ENCODE data around the gene AKAP13. TPM values are rescaled to one million over a fixed set of nuclear protein-coding genes. Genes with fewer than 3 reads are reported as not detected.

AKAP13 gene
- total and polyA plus RNA-seq, 2 of the 13 experiments (the other 11 are each of a cell fraction or from before 2014, with no cell fraction given): 6.7 to 27.1 TPM

DNA sequence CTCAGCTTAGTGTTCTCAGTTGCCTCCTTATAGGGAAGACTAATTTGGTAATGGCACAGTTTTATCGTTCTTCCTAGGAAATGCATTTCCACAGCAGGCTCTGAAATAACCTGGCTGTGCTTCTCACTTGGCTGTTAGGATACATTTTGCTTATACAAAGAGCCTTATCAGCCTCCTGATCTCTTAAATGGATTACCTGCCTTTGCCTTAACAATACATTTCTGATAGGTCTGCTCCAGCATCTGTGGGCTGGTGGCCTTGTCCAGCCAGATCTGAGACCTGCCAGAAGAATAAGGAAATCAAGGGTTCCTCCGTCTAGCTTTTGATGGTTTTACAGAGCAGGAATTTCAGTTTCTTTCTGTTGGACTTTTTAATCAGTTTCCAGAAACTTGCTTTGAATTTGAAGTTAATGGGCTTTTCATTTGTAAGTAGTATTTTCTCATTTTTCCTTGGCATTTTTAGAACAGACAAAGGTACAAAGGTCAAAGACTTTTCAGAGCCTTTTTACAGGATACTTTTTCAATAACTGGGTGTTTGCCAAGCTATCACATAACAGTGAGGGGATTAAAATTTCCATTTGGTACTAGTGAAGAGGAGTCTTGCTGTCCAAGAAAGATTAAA, 116.3 kb downstream of the AKAP13 start:
- peaks cover 2% of the 10 kb centered on the region for H3K79me2 ChIP-seq (ENCODE audit: insufficient read depth, low read length)
- no peak for TF ChIP-seq GLI4 (CRISPR knock-in tag; IDR thresholded peaks at IDR 0.05; ENCODE audit: borderline replicate concordance)
- TF ChIP-seq CC2D1A (CRISPR knock-in tag; IDR thresholded peaks at IDR 0.05): no peak
- TF ChIP-seq, protein P1, sequence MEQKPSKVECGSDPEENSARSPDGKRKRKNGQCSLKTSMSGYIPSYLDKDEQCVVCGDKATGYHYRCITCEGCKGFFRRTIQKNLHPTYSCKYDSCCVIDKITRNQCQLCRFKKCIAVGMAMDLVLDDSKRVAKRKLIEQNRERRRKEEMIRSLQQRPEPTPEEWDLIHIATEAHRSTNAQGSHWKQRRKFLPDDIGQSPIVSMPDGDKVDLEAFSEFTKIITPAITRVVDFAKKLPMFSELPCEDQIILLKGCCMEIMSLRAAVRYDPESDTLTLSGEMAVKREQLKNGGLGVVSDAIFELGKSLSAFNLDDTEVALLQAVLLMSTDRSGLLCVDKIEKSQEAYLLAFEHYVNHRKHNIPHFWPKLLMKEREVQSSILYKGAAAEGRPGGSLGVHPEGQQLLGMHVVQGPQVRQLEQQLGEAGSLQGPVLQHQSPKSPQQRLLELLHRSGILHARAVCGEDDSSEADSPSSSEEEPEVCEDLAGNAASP (CRISPR knock-in tag; IDR thresholded peaks at IDR 0.05; ENCODE audit: borderline replicate concordance): no peak
- TF ChIP-seq, protein P2, sequence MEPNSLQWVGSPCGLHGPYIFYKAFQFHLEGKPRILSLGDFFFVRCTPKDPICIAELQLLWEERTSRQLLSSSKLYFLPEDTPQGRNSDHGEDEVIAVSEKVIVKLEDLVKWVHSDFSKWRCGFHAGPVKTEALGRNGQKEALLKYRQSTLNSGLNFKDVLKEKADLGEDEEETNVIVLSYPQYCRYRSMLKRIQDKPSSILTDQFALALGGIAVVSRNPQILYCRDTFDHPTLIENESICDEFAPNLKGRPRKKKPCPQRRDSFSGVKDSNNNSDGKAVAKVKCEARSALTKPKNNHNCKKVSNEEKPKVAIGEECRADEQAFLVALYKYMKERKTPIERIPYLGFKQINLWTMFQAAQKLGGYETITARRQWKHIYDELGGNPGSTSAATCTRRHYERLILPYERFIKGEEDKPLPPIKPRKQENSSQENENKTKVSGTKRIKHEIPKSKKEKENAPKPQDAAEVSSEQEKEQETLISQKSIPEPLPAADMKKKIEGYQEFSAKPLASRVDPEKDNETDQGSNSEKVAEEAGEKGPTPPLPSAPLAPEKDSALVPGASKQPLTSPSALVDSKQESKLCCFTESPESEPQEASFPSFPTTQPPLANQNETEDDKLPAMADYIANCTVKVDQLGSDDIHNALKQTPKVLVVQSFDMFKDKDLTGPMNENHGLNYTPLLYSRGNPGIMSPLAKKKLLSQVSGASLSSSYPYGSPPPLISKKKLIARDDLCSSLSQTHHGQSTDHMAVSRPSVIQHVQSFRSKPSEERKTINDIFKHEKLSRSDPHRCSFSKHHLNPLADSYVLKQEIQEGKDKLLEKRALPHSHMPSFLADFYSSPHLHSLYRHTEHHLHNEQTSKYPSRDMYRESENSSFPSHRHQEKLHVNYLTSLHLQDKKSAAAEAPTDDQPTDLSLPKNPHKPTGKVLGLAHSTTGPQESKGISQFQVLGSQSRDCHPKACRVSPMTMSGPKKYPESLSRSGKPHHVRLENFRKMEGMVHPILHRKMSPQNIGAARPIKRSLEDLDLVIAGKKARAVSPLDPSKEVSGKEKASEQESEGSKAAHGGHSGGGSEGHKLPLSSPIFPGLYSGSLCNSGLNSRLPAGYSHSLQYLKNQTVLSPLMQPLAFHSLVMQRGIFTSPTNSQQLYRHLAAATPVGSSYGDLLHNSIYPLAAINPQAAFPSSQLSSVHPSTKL (CRISPR knock-in tag; IDR thresholded peaks at IDR 0.05): no peak
- TF ChIP-seq ZNF605 (CRISPR knock-in tag; IDR thresholded peaks at IDR 0.05): no peak
- no peak for TF ChIP-seq ZNF3 (CRISPR knock-in tag; IDR thresholded peaks at IDR 0.05)
- no peak for TF ChIP-seq ZNF761 (CRISPR knock-in tag; conservative IDR thresholded peaks at IDR 0.05)
- no peak for TF ChIP-seq DPF2 (CRISPR knock-in tag; IDR thresholded peaks at IDR 0.05; ENCODE audit: borderline replicate concordance, low read depth)
- TF ChIP-seq, protein P3, sequence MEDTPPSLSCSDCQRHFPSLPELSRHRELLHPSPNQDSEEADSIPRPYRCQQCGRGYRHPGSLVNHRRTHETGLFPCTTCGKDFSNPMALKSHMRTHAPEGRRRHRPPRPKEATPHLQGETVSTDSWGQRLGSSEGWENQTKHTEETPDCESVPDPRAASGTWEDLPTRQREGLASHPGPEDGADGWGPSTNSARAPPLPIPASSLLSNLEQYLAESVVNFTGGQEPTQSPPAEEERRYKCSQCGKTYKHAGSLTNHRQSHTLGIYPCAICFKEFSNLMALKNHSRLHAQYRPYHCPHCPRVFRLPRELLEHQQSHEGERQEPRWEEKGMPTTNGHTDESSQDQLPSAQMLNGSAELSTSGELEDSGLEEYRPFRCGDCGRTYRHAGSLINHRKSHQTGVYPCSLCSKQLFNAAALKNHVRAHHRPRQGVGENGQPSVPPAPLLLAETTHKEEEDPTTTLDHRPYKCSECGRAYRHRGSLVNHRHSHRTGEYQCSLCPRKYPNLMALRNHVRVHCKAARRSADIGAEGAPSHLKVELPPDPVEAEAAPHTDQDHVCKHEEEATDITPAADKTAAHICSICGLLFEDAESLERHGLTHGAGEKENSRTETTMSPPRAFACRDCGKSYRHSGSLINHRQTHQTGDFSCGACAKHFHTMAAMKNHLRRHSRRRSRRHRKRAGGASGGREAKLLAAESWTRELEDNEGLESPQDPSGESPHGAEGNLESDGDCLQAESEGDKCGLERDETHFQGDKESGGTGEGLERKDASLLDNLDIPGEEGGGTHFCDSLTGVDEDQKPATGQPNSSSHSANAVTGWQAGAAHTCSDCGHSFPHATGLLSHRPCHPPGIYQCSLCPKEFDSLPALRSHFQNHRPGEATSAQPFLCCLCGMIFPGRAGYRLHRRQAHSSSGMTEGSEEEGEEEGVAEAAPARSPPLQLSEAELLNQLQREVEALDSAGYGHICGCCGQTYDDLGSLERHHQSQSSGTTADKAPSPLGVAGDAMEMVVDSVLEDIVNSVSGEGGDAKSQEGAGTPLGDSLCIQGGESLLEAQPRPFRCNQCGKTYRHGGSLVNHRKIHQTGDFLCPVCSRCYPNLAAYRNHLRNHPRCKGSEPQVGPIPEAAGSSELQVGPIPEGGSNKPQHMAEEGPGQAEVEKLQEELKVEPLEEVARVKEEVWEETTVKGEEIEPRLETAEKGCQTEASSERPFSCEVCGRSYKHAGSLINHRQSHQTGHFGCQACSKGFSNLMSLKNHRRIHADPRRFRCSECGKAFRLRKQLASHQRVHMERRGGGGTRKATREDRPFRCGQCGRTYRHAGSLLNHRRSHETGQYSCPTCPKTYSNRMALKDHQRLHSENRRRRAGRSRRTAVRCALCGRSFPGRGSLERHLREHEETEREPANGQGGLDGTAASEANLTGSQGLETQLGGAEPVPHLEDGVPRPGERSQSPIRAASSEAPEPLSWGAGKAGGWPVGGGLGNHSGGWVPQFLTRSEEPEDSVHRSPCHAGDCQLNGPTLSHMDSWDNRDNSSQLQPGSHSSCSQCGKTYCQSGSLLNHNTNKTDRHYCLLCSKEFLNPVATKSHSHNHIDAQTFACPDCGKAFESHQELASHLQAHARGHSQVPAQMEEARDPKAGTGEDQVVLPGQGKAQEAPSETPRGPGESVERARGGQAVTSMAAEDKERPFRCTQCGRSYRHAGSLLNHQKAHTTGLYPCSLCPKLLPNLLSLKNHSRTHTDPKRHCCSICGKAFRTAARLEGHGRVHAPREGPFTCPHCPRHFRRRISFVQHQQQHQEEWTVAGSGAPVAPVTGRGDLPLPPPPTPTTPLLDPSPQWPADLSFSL (CRISPR knock-in tag; IDR thresholded peaks at IDR 0.05): no peak
- TF ChIP-seq, protein P4, sequence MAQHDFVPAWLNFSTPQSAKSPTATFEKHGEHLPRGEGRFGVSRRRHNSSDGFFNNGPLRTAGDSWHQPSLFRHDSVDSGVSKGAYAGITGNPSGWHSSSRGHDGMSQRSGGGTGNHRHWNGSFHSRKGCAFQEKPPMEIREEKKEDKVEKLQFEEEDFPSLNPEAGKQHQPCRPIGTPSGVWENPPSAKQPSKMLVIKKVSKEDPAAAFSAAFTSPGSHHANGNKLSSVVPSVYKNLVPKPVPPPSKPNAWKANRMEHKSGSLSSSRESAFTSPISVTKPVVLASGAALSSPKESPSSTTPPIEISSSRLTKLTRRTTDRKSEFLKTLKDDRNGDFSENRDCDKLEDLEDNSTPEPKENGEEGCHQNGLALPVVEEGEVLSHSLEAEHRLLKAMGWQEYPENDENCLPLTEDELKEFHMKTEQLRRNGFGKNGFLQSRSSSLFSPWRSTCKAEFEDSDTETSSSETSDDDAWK (CRISPR knock-in tag; IDR thresholded peaks at IDR 0.05): no peak
- no peak for TF ChIP-seq ZFP82 (CRISPR knock-in tag; IDR thresholded peaks at IDR 0.05; ENCODE audit: borderline replicate concordance)

More for the DNA sequence above, 116.3 kb downstream of the AKAP13 start:
- no TSS peak for BruUV-seq (replicated peaks)
- Histone ChIP-seq H3K4me2 (ENCODE audit: low read depth, low read length) (no peak overlapping the region), H4K20me1 (ENCODE audit: insufficient read depth, low read length) (no peaks in the 10 kb centered on the region), H3K4me1 (ENCODE audit: insufficient read depth, low read length) (peaks cover 19% of the 10 kb centered on the region), H3K4me3 (replicated peaks in 1 of 3; ENCODE audit: insufficient read depth in 1 of 3, low read depth in 2 of 3, low read length in 3 of 3) (no peak overlapping the region), H3K9me3 (ENCODE audit: low read length) (no peaks in the 10 kb centered on the region), H2AFZ (ENCODE audit: low read length) (no peak overlapping the region), H3K36me3 (replicated peaks in 1 of 2; ENCODE audit: control insufficient read depth in 1 of 2, insufficient read depth in 2 of 2, low read length in 2 of 2) (no peaks in the 10 kb centered on the region), H3K27ac (ENCODE audit: extremely low read length, insufficient read depth, low read length) (no peak overlapping the region), H3K27me3 (ENCODE audit: control insufficient read depth in 1 of 2, insufficient read depth in 2 of 2, low read length in 2 of 2) (no peaks in the 10 kb centered on the region), H3K9ac (ENCODE audit: insufficient read depth, low read depth, low read length) (no peak overlapping the region)
- no peak for FAIRE-seq
- in situ Hi-C loops (cut with HindIII; ENCODE audit: extremely low pct_ligation_motif_present, low pct_unique_long_range_greater_than_20kb) (no loop called here), intact Hi-C loops (cut with micrococcal nuclease; ENCODE audit: unreplicated experiment) (no loop called here)
- DNase-seq (ENCODE audit: low spot score): peak; percentile 16
- ChIA-PET POLR2A (no interaction called here), CTCF (ENCODE audit: low intra/inter-chr PET ratio, low total read pairs) (no interaction called here)
- no peak for ATAC-seq
- WGBS (ENCODE audit: low lambda C conversion rate): 79% methylated on average over 2 of the region's 2 CpGs
